NCI-H226 (cell line): ENCODE measurements around the gene PTPN13.
"Not testable (repeated sequence)": the region's sequence is repeated elsewhere in the genome, so short reads cannot be mapped to it uniquely, and the experiment has no call there.

ENCODE experiments used
- DNase-seq: peaks from one replicate; pipeline ENCODE4 v3.0.0-alpha.2; 2015

The PTPN13 gene

DNA sequence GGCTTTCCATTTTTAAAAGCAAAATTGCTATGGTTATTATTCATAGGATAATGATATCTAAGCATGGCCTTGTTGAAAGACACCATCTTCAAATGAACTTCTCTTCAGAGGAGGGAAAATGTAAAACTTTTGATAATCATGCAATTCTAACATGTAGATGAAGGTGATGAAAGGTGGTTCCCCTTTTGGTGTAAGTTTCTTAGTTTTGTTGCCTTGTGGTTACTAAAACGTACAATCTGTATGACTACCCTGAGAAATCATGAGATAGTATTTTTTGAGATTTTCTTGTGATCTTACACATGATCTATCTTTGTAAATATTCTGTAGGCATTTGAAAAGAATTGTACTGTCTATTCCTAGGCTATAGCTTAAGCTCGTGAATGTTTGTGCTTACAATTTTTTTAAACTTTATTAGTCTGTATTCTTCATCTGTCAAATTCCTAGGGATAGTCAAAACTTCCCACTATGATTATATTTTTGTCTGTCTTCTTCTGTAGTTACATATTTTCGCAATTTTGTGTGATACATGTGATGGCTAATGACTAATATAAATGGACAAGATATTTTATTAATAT, 47.5 kb downstream of the PTPN13 start:
- no peak for DNase-seq

GRCh38 chr4:86644892-86645291, 50.8 kb downstream of the PTPN13 start:
- DNase-seq: no peak

- no peak for DNase-seq
These were observed 58.3 kb downstream of the PTPN13 start for GRCh38 chr4:86652332-86652932.

GRCh38 chr4:86653237-86653865, 59.2 kb downstream of the PTPN13 start:
- no peak for DNase-seq

DNA sequence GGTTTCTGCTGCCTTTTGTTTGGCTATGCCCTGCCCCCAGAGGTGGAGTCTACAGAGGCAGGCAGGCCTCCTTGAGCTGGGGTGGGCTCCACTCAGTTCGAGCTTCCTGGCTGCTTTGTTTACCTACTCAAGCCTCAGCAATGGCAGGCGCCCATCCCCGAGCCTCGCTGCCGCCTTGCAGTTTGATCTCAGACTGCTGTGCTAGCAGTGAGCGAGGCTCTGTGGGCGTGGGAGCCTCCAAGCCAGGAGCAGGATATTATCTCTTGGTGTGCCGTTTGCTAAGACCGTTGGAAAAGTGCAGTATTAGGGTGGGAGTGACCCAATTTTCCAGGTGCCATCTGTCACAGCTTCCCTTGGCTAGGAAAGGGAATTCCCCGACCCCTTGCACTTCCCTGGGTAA, 62.7 kb downstream of the PTPN13 start:
- not testable (repeated sequence) for DNase-seq

- no peak for DNase-seq
These were observed 63.3 kb downstream of the PTPN13 start for GRCh38 chr4:86657382-86657781.

DNA sequence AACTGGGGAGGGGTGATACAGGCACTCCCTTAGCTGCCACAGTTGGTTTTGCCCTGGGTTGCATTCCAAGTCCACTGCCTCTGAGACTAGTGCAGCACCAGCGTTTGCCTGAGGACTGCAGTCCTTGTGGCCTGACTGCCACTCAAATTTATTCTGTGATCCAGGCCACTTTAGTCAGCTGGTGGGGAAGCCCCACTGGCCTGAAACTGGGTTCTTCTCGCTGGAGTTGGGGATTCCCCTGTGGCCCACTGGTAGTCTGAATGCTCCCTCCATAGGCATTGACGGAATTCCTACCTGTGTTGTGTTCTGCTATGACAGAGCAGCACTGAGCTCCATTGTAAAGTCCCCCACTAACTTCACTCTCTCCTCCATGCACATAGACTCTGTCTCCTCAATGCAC, 63.8 kb downstream of the PTPN13 start:
- DNase-seq: no peak

GRCh38 chr4:86660401-86660800, 66.3 kb downstream of the PTPN13 start:
- DNase-seq: no peak

GRCh38 chr4:86661006-86661405, 66.9 kb downstream of the PTPN13 start:
- no peak for DNase-seq

GRCh38 chr4:86661418-86661817, 67.3 kb downstream of the PTPN13 start:
- DNase-seq: no peak

DNA sequence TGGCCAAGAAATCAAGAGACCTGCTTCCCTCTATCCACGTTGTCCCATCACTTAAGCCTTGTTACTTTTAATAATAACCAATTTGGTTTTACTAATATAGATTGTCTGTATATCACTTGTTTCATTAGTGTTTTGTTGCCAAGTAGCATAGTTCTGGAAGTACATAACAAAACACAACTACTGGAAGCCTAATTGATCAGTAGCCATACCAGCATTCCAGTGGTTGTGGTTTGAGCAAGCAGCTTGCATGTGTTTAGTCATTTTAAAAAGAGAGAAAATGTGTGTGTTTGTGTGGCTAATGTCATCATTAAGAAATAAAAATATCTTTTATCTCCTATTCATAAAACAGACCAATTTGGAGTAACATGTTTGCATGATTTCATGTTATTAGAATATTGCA, 70.8 kb downstream of the PTPN13 start:
- DNase-seq: no peak

GRCh38 chr4:86670298-86670697, 76.2 kb downstream of the PTPN13 start:
- no peak for DNase-seq

GRCh38 chr4:86670756-86671155, 76.6 kb downstream of the PTPN13 start:
- DNase-seq: peak; percentile 66

DNA sequence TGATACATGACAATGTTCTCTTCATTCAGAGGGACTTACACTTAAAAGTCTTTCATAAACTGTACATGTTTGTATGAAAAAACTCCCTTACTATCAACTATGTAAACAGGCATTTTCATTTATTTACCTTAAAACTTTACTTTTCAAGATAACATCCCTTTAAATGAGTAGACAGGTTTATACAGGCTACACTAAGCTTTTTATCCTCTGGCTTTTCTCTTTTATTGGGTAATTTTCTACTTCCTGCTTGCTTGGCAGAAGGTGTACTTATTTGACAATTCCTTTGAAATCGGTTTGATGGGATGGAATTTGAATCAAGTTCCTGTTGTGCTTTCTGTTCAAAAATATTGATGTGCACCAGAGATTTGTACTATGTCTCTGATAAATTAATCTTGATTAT, 81.4 kb downstream of the PTPN13 start:
- no peak for DNase-seq

DNA sequence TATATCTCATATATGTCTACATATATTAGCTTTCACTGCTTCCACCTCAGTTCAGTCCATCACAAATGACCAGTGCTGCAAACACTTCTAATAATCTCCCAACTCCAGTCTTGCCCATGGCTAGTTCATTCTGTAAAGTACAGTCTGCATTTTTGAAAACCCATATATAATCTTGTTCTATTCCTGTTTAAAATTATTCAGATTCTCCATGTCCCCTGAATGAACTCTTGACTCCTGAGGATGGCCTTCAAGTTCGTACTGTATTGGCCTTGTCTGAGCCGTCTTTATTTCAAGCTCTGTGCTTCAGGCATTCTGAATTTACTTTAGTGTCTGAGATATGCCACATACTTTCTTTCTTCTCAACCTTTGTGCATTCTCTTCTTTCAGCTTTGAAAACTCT, 84.7 kb downstream of the PTPN13 start:
- no peak for DNase-seq

DNA sequence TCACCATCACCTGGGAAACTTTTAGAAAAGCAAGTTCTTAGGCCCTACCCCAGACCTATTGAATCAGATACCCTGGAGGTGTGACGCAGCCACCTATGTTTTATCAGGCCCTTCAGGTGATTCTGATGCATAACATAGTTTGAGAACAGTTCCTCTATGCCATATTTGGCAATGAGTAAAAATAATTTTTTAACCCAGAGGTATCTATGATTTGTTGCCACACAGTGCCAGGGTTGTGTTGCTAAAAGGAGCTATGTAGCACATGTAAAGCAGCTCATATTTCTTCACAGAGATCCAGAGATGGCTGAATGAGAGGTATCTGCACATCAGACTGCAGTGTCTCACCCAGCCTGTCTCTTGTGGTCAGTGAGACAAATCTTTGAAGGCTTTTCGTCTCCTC, 85.3 kb downstream of the PTPN13 start:
- no peak for DNase-seq

DNA sequence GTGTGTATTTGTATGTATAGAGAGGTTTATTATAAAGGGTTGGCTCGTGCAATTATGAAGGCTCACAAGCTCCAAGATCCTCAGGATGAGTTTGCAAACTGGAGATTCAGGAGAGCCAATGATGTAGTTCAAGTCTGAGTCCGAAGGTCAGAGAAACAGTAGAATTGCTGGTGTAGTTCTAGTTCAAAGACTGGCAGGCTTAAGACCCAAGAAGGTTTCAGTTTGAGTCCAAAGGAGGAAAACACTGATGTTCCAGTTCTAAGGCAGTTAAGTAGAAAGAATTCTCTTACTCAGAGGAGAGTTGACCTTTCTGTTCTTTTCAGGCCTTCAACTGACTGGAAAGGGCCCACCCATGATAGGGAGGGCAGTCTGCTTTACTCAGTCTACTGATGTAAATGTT, 89.1 kb downstream of the PTPN13 start:
- no peak for DNase-seq

GRCh38 chr4:86683983-86684382, 89.9 kb downstream of the PTPN13 start:
- no peak for DNase-seq

DNA sequence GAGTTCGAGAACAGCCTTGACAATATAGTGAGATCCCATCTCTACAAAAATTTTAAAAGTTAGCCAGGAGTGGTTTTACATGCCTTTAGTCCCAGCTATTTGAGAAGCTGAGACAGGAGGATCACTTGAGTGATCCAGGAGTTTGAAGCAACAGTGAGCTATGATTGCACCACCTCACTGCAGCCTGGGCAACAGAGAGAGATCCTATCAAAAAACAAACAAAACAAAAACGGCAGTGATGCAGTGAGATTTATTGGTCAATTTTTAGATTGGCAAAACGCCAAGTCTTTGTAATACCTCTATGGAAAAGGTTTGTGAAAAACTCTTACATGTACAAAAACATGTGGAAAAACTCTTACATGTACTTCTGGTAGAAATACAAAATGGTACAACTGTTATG, 91.3 kb downstream of the PTPN13 start:
- peak; percentile 7 for DNase-seq

GRCh38 chr4:86686741-86687140, 92.6 kb downstream of the PTPN13 start:
- DNase-seq: no peak

DNA sequence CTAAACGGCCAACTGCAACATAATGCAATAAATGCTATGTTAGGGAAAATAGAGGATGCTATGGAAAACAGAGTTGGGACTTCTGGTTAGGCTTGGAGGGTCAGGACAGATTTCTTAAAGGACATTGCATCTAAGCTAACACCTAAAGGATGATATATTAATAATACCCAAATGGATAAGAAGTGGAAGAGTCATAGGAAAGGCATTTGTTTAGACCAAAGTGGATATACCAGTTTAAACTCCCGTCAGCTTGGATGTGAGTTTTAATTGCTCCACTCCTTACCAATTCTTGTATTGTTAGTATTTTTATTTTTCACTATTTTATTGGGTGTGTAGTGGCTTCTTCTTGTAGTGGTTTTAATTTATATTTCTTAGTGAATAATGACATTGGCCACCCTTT, 93.9 kb downstream of the PTPN13 start:
- DNase-seq: no peak

GRCh38 chr4:86704601-86705000, 110.5 kb downstream of the PTPN13 start:
- DNase-seq: no peak

DNA sequence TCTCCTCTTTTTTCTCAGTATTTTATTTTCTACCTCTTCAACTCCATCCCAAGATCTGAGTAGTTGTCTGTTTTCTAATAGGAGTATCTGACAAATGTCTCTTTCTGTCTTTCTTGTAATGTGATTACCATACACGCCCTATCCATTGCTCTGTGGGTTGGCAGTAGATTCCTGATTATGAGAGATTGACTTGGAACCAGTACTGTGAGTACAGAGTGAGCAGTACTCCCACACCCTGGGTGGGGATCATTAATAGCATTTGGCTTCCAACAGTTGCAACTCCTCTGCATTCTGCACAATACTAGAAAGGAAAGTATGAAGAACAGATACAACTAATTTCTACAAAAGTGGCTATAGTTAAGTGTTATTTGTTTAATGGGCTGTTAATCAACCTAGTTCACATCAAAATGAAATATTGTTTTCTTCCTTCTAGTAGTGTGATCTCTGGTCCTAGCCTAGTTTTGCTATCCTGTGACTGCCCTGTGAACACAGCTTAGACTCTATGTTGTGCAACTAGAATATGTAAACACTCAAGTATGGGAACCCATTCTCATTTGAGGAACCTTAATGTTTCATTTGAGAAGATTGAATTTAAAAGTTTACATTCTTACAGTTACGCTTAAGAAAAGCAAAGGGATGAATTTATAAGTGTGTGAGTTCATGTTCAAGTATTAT, 112.9 kb downstream of the PTPN13 start:
- peak; percentile 57 for DNase-seq

DNA sequence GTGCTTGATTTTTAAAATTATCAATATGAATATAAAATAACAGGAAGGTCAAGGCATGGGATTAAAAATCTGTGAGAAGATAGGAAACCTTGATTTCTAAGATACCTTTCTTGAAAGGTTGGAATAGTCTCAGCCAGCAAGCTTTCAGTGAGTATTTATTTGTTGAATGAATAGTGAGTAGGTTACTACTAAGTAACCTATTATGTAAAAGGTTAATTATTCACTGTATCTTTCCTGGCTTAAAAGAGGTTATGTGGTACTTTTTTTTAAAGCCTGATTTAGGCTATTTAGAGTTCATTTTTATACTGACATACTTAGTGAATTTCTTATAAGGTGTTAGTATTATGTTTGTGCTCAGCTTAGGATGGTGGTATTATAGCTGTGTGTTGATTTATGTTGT, 123.5 kb downstream of the PTPN13 start:
- no peak for DNase-seq
